ENCODE results near the gene KCTD19. TPM values are rescaled to one million over a fixed set of nuclear protein-coding genes. Genes with fewer than 3 reads are reported as not detected.

Gene KCTD19
- total RNA-seq, 1 experiment from 2014 or later = not detected

- peaks cover 7% of the 10 kb centered on the region for H3K4me1 Mint-ChIP-seq (ENCODE audit: low read depth, unreplicated experiment)
- BruUV-seq (replicated peaks) = no TSS peak
- peak overlapping the region; percentile 84 for H3K4me3 Mint-ChIP-seq (ENCODE audit: unreplicated experiment)
- TF ChIP-seq CTCF (IDR thresholded peaks at IDR 0.05; ENCODE audit: insufficient read depth in 1 of 2, low read depth in 1 of 2, low read length in 1 of 2, severe bottlenecking in 1 of 2, unreplicated experiment in 1 of 2) = no peak
- H3K36me3 Mint-ChIP-seq (ENCODE audit: insufficient read depth, unreplicated experiment) = peaks cover 19% of the 10 kb centered on the region
- POLR2A ChIA-PET = no interaction called here
- Histone ChIP-seq H3K4me3 (ENCODE audit: low read depth, low read length) (no peak overlapping the region), H3K27me3 (replicated peaks; ENCODE audit: control insufficient read depth, insufficient read depth, low read length) (no peaks in the 10 kb centered on the region), H3K9me3 (no peaks in the 10 kb centered on the region), H3K4me1 (peaks cover 20% of the 10 kb centered on the region), H3K36me3 (ENCODE audit: control insufficient read depth, insufficient read depth, low read length) (peaks cover 3% of the 10 kb centered on the region)
- no peak overlapping the region for H3K27ac Mint-ChIP-seq (ENCODE audit: unreplicated experiment)
- no peaks in the 10 kb centered on the region for H3K9me3 Mint-ChIP-seq (ENCODE audit: unreplicated experiment)
- intact Hi-C loops (cut with micrococcal nuclease; ENCODE audit: unreplicated experiment) = no loop called here
- CTCF ChIA-PET = interaction anchor here (0.6 kb wide), 1 partner anchor 145 kb away, joined by 3 read pairs; no protein-coding TSS in a partner anchor
- no peak for DNase-seq
- H3K27me3 Mint-ChIP-seq (ENCODE audit: insufficient read depth, unreplicated experiment) = no peaks in the 10 kb centered on the region
These were observed 44.8 kb downstream of the KCTD19 start for GRCh38 chr16:67281536-67282446.

- no TSS peak for BruUV-seq (replicated peaks)
- Mint-ChIP-seq H3K36me3 (ENCODE audit: insufficient read depth, unreplicated experiment) (peaks cover 18% of the 10 kb centered on the region), H3K27me3 (ENCODE audit: insufficient read depth, unreplicated experiment) (no peaks in the 10 kb centered on the region), H3K9me3 (ENCODE audit: unreplicated experiment) (no peaks in the 10 kb centered on the region), H3K27ac (ENCODE audit: unreplicated experiment) (no peak overlapping the region), H3K4me3 (ENCODE audit: unreplicated experiment) (peak overlapping the region; percentile 84), H3K4me1 (ENCODE audit: low read depth, unreplicated experiment) (peaks cover 7% of the 10 kb centered on the region)
- no peak for DNase-seq
- no peaks in the 10 kb centered on the region for H3K27me3 ChIP-seq (replicated peaks; ENCODE audit: control insufficient read depth, insufficient read depth, low read length)
- intact Hi-C loops (cut with micrococcal nuclease; ENCODE audit: unreplicated experiment) = no loop called here
- H3K36me3 ChIP-seq (ENCODE audit: control insufficient read depth, insufficient read depth, low read length) = peaks cover 3% of the 10 kb centered on the region; the same call in 1 of the 2 replicates
- H3K9me3 ChIP-seq = no peaks in the 10 kb centered on the region
- TF ChIP-seq CTCF (IDR thresholded peaks at IDR 0.05; ENCODE audit: insufficient read depth in 1 of 2, low read depth in 1 of 2, low read length in 1 of 2, severe bottlenecking in 1 of 2, unreplicated experiment in 1 of 2) = no peak
- ChIA-PET POLR2A (interaction anchor here (0.6 to 1.0 kb wide), 2 partner anchors 10 to 151 kb away, joined by 4 to 6 read pairs; partner anchors contain the start of gene HSD11B2), CTCF (interaction anchor here (0.9 to 1.3 kb wide), 3 partner anchors 12 to 34 kb away, joined by 3 to 11 read pairs (median 3); no protein-coding TSS in a partner anchor)
- peak overlapping the region; percentile 88 for H3K4me3 ChIP-seq (ENCODE audit: low read depth, low read length)
- H3K4me1 ChIP-seq = peaks cover 20% of the 10 kb centered on the region
These were observed 46.2 kb downstream of the KCTD19 start for GRCh38 chr16:67280090-67281015.
